HCT116 (cell line): Measurements from ENCODE around the gene OPN1MW3.

ENCODE experiments used
- CTCF ChIP-seq, 3 experiments: fragments of 200-600 bp in 1 of 3; sonication (generic) in 1 of 3; IDR thresholded peaks in 2 of 3; conservative IDR thresholded peaks in 1 of 3; 2 replicates each; pipeline ENCODE4 v1.5.1; 2012 to 2017; ENCODE audit warnings: low read depth in 2 of 3, low read length in 2 of 3, antibody characterized with exemption in 1 of 3, borderline replicate concordance in 1 of 3, control low read depth in 1 of 3, mild to moderate bottlenecking in 1 of 3, mixed read lengths in 1 of 3, mixed run types in 1 of 3, moderate library complexity in 1 of 3; ENCODE audit not compliant: insufficient read depth in 1 of 3
- EZH2 ChIP-seq: fragments of 200-600 bp; sonication (generic); IDR thresholded peaks from 2 replicates; pipeline ENCODE4 v1.6.1; 2017; ENCODE audit warnings: antibody characterized with exemption, mixed run types
- EZH2phosphoT487 ChIP-seq: fragments of 200-600 bp; IDR thresholded peaks from 2 replicates; pipeline ENCODE4 v1.6.1; 2018; ENCODE audit warnings: antibody characterized with exemption, borderline replicate concordance
- YY1 ChIP-seq: IDR thresholded peaks from 2 replicates; pipeline ENCODE4 v1.6.1; 2011; ENCODE audit warnings: low read length, low read depth, moderate library complexity, mild to moderate bottlenecking; ENCODE audit not compliant: insufficient replicate concordance; ENCODE audit errors: extremely low read depth

- TF ChIP-seq YY1: no peak
- no peak for TF ChIP-seq EZH2phosphoT487
- no peak for TF ChIP-seq EZH2
- no peak for TF ChIP-seq CTCF (IDR thresholded peaks at IDR 0.05 in 2 of 3, conservative IDR thresholded peaks at IDR 0.05 in 1 of 3; ENCODE audit: borderline replicate concordance in 1 of 3, insufficient read depth in 1 of 3, low read depth in 2 of 3, low read length in 2 of 3)
These were observed 40.9 kb downstream of the OPN1MW3 start for GRCh38 chrX:154298312-154298711.
